HepG2 (cell line): ENCODE data around the gene POFUT1. TPM values are rescaled to one million over a fixed set of nuclear protein-coding genes. Genes with fewer than 3 reads are reported as not detected.
A peak's percentile ranks its signal among the peaks of the same experiment; 100 is the strongest.

Experiments
- ATAC-seq: fragments of 200-7000 bp; cut with Tn5 transposase; 3 replicates; pipeline ENCODE4 v1.9.1; 2020; ENCODE audit warnings: mild to moderate bottlenecking, moderate library complexity
- BruUV-seq: library from RNA; stranded (reverse); fragments of 400-500 nt; replicated peaks from 2 replicates; lab custom pipeline; 2021; lab: Mats Ljungman, UMichigan
- CTCF ChIA-PET: fragments of 300-600 bp; formaldehyde crosslinking; extraction: SDS; loops from one replicate; lab custom pipeline; 2021; ENCODE audit warnings: low total read pairs, inconsistent platforms, low intra/inter-chr PET ratio; lab: Yijun Ruan, JAX
- POLR2A ChIA-PET: fragments of 350-600 bp; sonication (Branson Sonifier 250); formaldehyde crosslinking; loops from one replicate; lab custom pipeline; 2020; ENCODE audit warnings: antibody characterized with exemption, inconsistent platforms; lab: Yijun Ruan, JAX
- DNase-seq: peaks from one replicate; pipeline ENCODE4 v3.0.0-alpha.2; 2015; ENCODE audit warnings: low spot score
- FAIRE-seq: peaks from 3 replicates; lab custom pipeline; 2011; peaks lifted over from hg19 to GRCh38; lab: Jason Lieb, UNC
- H2AFZ ChIP-seq: one replicate; pipeline ENCODE4 v1.6.1; 2011; ENCODE audit warnings: low read length, inconsistent platforms
- H3K27ac ChIP-seq: fragments of 300-600 bp; 3 replicates; pipeline ENCODE4 v1.8.0; 2011; ENCODE audit warnings: mixed run types, mild to moderate bottlenecking, mixed read lengths, low read length, inconsistent platforms; ENCODE audit not compliant: insufficient read depth; ENCODE audit errors: extremely low read length
- H3K27me3 ChIP-seq, 2 experiments: fragments of 200-600 bp in 1 of 2; 2 replicates in 1 of 2; 3 replicates in 1 of 2; pipeline versions ENCODE4 v1.6.0 to v1.8.0; 2011; ENCODE audit warnings: low read length in 2 of 2, mild to moderate bottlenecking in 2 of 2, moderate library complexity in 2 of 2, inconsistent platforms in 1 of 2; ENCODE audit not compliant: insufficient read depth in 2 of 2, control insufficient read depth in 1 of 2
- H3K36me3 ChIP-seq, 2 experiments: fragments of 200-600 bp in 1 of 2; replicated peaks in 1 of 2; 2 replicates in 1 of 2; 3 replicates in 1 of 2; pipeline versions ENCODE4 v1.5.1 to v1.8.0; 2011; ENCODE audit warnings: low read length in 2 of 2, inconsistent platforms in 1 of 2; ENCODE audit not compliant: insufficient read depth in 2 of 2, control insufficient read depth in 1 of 2
- H3K4me1 ChIP-seq: 2 replicates; pipeline ENCODE4 v1.5.1; 2012; ENCODE audit warnings: low read length, inconsistent platforms; ENCODE audit not compliant: insufficient read depth
- H3K4me2 ChIP-seq: 2 replicates; pipeline ENCODE4 v1.6.0; 2011; ENCODE audit warnings: low read depth, low read length, inconsistent platforms
- H3K4me3 ChIP-seq, 3 experiments: fragments of 200-600 bp in 1 of 3; sonication (generic), shearing (Covaris generic) in 1 of 3; replicated peaks in 1 of 3; 2 replicates each; pipeline ENCODE4 v1.5.1; 2011 to 2016; ENCODE audit warnings: low read length in 3 of 3, inconsistent platforms in 2 of 3, low read depth in 2 of 3, mild to moderate bottlenecking in 2 of 3, control low read depth in 1 of 3, mixed read lengths in 1 of 3; ENCODE audit not compliant: insufficient read depth in 1 of 3
- H3K79me2 ChIP-seq: one replicate; pipeline ENCODE4 v1.6.1; 2011; ENCODE audit warnings: low read length, inconsistent platforms; ENCODE audit not compliant: insufficient read depth
- H3K9ac ChIP-seq: 2 replicates; pipeline ENCODE4 v1.6.0; 2011; ENCODE audit warnings: mild to moderate bottlenecking, low read depth, low read length, inconsistent platforms; ENCODE audit not compliant: insufficient read depth
- H3K9me3 ChIP-seq: 2 replicates; pipeline ENCODE4 v1.5.1; 2012; ENCODE audit warnings: mild to moderate bottlenecking, low read length
- H4K20me1 ChIP-seq: 2 replicates; pipeline ENCODE4 v1.6.0; 2011; ENCODE audit warnings: inconsistent platforms, mild to moderate bottlenecking, low read length, moderate library complexity; ENCODE audit not compliant: insufficient read depth
- ATF7 ChIP-seq, 2 experiments: fragments of 450-650 bp in 1 of 2; sonication (generic) in 1 of 2; formaldehyde crosslinking in 1 of 2; IDR thresholded peaks; 2 replicates each; pipeline versions ENCODE4 v1.4.0 to v1.6.1; 2016 to 2020; ENCODE audit warnings: antibody characterized with exemption in 1 of 2, mild to moderate bottlenecking in 1 of 2, missing genetic modification reagents in 1 of 2
- RELA ChIP-seq: sonication (generic); formaldehyde crosslinking; IDR thresholded peaks from 2 replicates; pipeline ENCODE4 v1.4.0; 2020; ENCODE audit warnings: missing genetic modification reagents
- SOX13 ChIP-seq, 3 experiments: fragments of 450-650 bp in 1 of 3; sonication (generic) in 1 of 3; formaldehyde crosslinking in 1 of 3; IDR thresholded peaks in 2 of 3; conservative IDR thresholded peaks in 1 of 3; 2 replicates each; pipeline versions ENCODE4 v1.5.0 to v1.6.1; 2016 to 2020; ENCODE audit warnings: antibody characterized with exemption in 1 of 3, mild to moderate bottlenecking in 1 of 3, missing compliant biosample characterization in 1 of 3, missing genetic modification reagents in 1 of 3, moderate library complexity in 1 of 3
- U2AF1 ChIP-seq: fragments of 200-400 bp; formaldehyde crosslinking; optimal IDR thresholded peaks from 2 replicates; pipeline ENCODE3; 2017; ENCODE audit warnings: mild to moderate bottlenecking, low read depth, low read length
- ZNF121 ChIP-seq: sonication (generic); formaldehyde crosslinking; IDR thresholded peaks from 2 replicates; pipeline ENCODE4 v1.5.0; 2020; ENCODE audit warnings: mild to moderate bottlenecking, missing genetic modification reagents
- WGBS: methylation state at CpG from one replicate; pipeline ENCODE4 v1.1.6; 2017; ENCODE audit warnings: low lambda C conversion rate; 5-methylcytosine and 5-hydroxymethylcytosine counted together
- in situ Hi-C: cut with HindIII; loops from 2 replicates; pipeline ENCODE4 v1.10.0; 2017; ENCODE audit warnings: low pct_unique_long_range_greater_than_20kb; ENCODE audit not compliant: extremely low pct_ligation_motif_present
- intact Hi-C: fragments of 100-400 bp; cut with micrococcal nuclease; formaldehyde crosslinking; loops from one replicate; pipeline ENCODE4 v1.10.0; 2022; ENCODE audit not compliant: unreplicated experiment
- polyA plus RNA-seq, 8 experiments: library from polyadenylated mRNA; depleted of rRNA in 3 of 8; stranded (reverse) in 7 of 8; unstranded in 1 of 8; fragments of >200 nt; fragmentation: Illumina TruSeq in 4 of 8; extraction: Trizol in 4 of 8; gene quantifications; 2 replicates each; pipeline versions ENCODE4 v1.2.1 to v1.2.3, GENCODE V29; 2011 to 2016; ENCODE audit warnings: low read depth in 4 of 8, missing spikeins in 1 of 8, mixed read lengths in 1 of 8; ENCODE audit not compliant: insufficient read depth in 1 of 8
- total RNA-seq, 5 experiments: library from RNA; depleted of rRNA; stranded (reverse); fragments of >200 nt; fragmentation: Illumina TruSeq; extraction: Trizol; gene quantifications; 2 replicates each; pipeline ENCODE4 v1.2.3, GENCODE V29; 2016; ENCODE audit warnings: low read depth in 1 of 5

POFUT1 gene
- total and polyA plus RNA-seq, 2 of the 13 experiments (the other 11 are each of a cell fraction or from before 2014, with no cell fraction given) = 35.5 to 58.3 TPM

DNA sequence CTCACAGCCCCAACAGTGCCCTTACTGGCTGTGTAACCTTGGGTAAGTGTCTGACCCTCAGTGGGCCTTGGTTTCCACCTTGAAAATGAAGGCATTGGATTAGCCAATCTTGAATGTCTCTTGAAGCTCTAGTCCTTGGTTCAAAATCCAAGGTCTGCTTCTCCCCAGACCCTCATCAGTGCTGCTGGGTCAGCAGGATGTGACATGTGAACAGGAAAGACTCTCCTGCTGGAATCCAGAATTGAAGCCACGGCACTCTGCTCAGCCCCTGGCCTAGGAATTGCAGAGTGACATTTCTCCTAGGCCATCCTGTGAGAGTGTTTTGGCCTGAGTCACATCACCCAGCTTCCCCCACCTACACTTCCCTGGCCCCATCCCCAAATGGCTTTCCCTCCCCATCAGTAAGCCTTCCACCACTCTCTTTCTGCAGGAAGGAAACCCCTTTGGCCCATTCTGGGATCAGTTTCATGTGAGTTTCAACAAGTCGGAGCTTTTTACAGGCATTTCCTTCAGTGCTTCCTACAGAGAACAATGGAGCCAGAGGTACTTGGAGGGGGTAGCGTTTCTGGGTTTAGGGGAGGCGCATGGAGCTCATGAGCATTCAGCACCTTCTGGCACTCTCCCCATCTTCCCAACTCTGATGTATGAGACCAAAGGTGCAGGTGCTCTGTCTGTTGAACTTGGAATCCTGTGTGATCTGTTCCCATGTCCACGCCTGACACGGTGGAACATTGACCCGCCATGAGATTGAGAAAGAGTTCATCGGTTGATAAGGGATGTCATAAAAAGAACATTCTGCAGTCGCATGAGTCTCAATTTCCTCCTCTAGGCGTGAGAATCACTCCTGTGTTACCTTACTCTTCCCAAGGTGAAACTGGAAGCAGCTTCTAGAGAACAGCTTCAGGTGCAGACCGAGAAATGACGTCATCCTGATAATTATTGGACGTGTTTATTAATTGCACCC lies 8.8 kb downstream of the POFUT1 start:
- Histone ChIP-seq H3K27me3 (no peaks in the 10 kb centered on the region), H3K27ac (no peak overlapping the region), H3K36me3 (peaks cover 44 to 76% of the 10 kb centered on the region in 2 experiments)
- BruUV-seq = no TSS peak
- FAIRE-seq = no peak
- intact Hi-C loops (no loop called here), in situ Hi-C loops (no loop called here)
- POLR2A ChIA-PET = no interaction called here
- TF ChIP-seq U2AF1 (no peak), SOX13 (IDR thresholded peaks at IDR 0.05) (no peak), SOX13 (CRISPR knock-in tag; conservative IDR thresholded peaks at IDR 0.05 in 1 of 2, IDR thresholded peaks at IDR 0.05 in 1 of 2) (no peak), ATF7 (IDR thresholded peaks at IDR 0.05) (0 out of 2 replicates have a peak, but pooled peaks have one; percentile 35), ATF7 (CRISPR knock-in tag; IDR thresholded peaks at IDR 0.05) (no peak)
- TF ChIP-seq, all 625 proteins: peak for 1
- Histone ChIP-seq H3K4me3 (no peak overlapping the region), H4K20me1 (no peaks in the 10 kb centered on the region), H3K79me2 (no peaks in the 10 kb centered on the region), H3K9me3 (no peaks in the 10 kb centered on the region), H3K4me2 (no peak overlapping the region), H3K9ac (no peak overlapping the region), H2AFZ (no peak overlapping the region), H3K4me1 (peaks cover 16% of the 10 kb centered on the region)
- WGBS = 95% methylated on average over 13 of the region's 13 CpGs
- CTCF ChIA-PET = no interaction called here
- ATAC-seq (no peak), DNase-seq (no peak)

DNA sequence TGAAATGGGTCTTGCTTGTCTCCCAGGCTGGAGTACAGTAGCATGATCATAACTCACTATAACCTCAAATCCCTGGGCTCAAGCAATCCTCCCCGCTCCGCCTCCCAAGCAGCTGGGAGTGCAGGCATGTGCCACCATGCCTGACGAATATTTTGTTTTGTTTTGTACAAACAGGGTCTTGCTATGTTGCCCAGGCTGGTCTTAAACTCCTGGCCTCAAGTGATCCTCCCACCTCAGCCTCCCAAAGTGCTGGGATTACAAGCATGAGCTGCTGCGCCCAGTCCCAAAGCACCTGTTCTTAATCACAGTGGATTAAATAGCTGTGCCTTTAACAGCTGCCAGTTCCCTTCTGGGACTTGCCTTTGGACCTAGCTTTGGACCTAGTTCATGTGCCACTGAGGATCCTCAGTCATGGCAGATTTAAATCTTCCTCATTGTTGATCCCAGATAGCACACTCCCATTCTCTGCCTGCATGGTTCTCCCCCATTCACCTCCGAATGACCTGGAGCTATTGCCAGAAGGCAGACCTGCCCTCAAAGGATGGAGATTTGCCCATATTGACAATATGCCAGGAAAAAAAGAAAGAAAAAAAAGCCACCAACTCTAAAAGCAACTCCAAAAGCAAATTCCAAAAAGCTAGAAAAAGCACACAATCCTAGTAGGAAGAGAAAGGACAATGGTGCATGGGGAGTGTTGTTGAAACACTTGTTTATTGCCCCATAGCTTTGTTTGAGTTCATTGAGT lies 10.6 kb downstream of the POFUT1 start:
- Histone ChIP-seq H3K9me3 (no peaks in the 10 kb centered on the region), H4K20me1 (no peaks in the 10 kb centered on the region), H3K27me3 (no peaks in the 10 kb centered on the region), H3K4me1 (peaks cover 11% of the 10 kb centered on the region), H3K79me2 (no peaks in the 10 kb centered on the region), H3K36me3 (peaks cover 52 to 82% of the 10 kb centered on the region in 2 experiments), H3K9ac (no peak overlapping the region), H2AFZ (no peak overlapping the region), H3K4me2 (no peak overlapping the region), H3K4me3 (no peak overlapping the region), H3K27ac (no peak overlapping the region)
- in situ Hi-C loops (no loop called here), intact Hi-C loops (no loop called here)
- 96% methylated on average over 5 of the region's 5 CpGs for WGBS
- FAIRE-seq = no peak
- ChIA-PET POLR2A (no interaction called here), CTCF (no interaction called here)
- TF ChIP-seq RELA (CRISPR knock-in tag) (no peak), ZNF121 (CRISPR knock-in tag) (peak; percentile 71)
- no peak for DNase-seq
- no peak for ATAC-seq
- no TSS peak for BruUV-seq
